Gastrocnemius medialis (tissue), 4 donors: ENCODE measurements around the gene PYDC1.

Source experiments
- CTCF ChIP-seq, 5 experiments: fragments of 450-650 bp in 3 of 5; fragments of 200-600 bp in 2 of 5; sonication (generic) in 2 of 5; IDR thresholded peaks in 4 of 5; conservative IDR thresholded peaks in 1 of 5; 1 replicate in 4 of 5; 2 replicates in 1 of 5; pipeline ENCODE4 v1.5.1; 2016 to 2019; ENCODE audit warnings: antibody characterized with exemption in 5 of 5, mild to moderate bottlenecking in 3 of 5, moderate library complexity in 3 of 5
- POLR2A ChIP-seq, 2 donors: fragments of 450-650 bp; IDR thresholded peaks; one replicate each; pipeline ENCODE4 v1.6.1; 2017; ENCODE audit warnings: antibody characterized with exemption in 2 of 2, mild to moderate bottlenecking in 2 of 2, moderate library complexity in 2 of 2

DNA sequence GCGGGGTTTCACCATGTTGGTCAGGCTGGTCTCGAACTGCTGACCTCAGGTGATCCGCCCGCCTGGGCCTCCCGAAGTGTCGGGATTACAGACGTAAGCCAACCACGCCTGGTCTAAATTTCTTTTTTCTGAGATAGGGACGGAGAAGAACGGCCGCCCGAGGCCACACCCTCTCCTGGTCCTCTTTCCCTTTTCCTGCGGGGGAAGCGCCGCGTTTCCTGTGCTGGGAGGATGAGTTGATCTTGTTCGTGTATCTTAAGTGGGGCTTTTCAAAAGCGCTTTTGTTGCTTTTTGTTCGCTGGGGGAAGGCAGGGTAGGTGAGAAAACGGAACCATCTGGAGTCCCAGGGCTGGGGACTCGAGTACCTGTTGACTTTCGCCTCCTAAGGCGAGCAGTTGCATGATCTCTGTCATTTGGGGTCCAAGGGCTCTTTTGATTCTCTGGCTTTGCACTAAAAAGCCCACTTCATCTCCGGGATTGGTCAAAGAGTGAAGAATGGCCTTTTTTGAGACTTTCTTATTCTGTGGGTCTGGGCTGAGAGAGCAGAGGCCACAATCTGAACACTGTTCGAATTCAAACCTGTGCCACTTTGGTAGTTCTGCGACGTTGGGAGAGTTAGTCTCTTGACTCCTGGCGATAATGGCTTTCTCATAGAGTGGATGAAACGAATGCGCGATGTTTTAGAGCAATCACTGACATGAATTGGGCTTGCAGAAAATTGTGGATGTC lies 35.7 kb downstream of the PYDC1 start:
- TF ChIP-seq POLR2A (IDR thresholded peaks at IDR 0.05), result no peak
- TF ChIP-seq CTCF (IDR thresholded peaks at IDR 0.05 in 4 of 5, conservative IDR thresholded peaks at IDR 0.05 in 1 of 5), result no peak
